Dedifferentiated amniotic fluid mesenchymal stem cell (primary cell): ENCODE data around the gene GSTK1.
"Not testable (repeated sequence)": the region's sequence is repeated elsewhere in the genome, so short reads cannot be mapped to it uniquely, and the experiment has no call there.

Source experiments
- DNase-seq: peaks from one replicate; pipeline ENCODE4 v3.0.0-alpha.2; 2016; ENCODE audit errors: extremely low spot score

Gene GSTK1

DNA sequence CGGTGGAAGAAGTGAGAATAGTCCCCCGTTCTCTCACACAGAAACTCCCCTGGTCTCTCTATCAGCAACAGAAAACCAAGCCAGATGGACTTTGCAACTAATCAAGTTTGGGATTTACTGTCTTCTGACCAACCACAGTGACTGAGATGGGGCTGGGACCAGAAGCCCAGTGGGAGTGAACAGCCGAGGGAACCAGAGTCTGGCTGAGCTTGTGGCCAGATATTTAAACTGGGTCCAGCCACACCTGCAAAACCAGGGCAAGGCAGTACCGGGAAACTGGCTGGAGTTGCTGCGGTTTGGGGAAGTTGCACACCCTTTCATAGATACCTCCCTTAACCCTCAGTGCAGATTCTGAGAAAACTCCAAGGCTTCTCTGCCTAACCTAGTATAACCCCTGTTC is 6.0 kb downstream of the GSTK1 start:
- DNase-seq: no peak

DNA sequence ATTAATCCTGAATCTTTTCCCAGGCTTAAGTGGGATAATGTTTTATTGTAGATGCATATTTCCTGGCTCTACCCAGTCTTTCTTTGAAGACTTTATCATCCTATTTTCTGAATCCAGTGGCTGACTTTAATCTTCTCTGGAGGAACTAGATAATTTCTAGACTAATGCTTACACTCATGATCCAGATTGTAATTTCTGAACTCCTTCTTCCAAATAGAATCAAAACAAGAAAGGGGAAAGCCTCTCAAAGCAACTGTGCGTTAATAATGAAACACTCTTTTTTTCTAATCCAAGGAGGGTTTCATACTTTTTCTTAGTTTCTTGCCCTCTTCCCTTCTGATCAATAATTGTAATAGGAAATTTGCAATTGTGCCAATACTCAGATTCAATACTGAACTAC is 8.0 kb downstream of the GSTK1 start:
- no peak for DNase-seq

DNA sequence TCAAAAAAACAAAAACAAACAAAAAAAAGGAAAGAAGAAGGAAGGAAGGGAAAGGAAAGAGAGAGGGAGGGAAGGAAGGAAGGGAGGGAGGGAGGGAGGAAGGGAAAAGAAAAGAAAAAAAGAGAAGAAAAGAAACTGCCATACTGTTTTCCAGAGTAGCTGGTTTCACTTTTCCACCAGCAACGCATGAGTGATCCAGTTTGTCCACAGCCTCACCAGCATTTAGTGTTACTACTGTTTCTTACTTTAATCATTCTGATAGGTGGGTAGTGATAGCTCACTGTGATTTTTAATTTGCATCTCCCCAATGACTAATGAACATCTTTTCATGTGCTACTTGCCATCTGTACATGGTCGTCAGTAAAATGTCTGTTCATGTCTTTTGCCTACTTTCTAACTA is 9.6 kb downstream of the GSTK1 start:
- no peak for DNase-seq

DNA sequence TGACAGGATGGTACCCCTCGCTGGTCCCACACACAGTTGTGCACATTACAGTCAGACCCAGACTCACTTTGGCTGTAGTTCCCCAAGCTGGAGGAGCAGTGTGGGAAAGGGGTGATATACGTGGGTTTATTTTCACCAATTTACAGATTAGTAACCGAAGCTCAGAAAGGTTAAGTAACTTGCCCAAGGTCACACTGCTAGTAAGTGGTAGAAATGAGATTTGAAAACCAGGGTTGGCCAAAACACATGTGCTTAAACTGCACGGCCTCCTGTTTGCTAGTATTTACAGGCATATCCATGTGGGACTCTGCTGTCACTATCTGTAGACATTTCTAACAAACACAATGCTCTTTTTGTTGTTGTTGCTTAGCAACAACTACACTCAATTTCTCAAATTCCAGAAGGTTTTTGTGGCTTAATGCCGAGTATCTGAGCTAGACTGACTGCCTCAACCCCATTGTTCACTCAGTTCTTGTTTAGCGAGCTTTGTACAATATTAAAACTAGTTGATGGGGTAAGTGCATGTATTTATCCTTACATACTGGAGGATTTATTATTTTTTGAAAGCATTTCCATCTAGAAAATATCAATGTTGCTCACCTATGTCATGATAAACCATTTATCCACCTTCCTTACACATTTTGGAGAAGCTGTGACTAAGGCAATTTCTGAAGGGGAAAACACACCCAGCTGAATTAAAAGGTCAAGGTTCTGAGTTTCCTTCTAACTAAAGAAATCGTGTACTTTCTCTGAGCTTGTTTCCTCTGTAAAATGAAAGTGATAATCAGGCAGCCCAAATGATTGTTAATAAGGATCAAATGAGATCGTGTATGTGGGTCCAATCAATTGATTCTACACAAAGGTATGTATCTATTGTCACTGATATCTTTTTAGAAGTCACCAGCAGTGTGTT is 16.2 kb downstream of the GSTK1 start:
- peak; percentile 80 for DNase-seq

DNA sequence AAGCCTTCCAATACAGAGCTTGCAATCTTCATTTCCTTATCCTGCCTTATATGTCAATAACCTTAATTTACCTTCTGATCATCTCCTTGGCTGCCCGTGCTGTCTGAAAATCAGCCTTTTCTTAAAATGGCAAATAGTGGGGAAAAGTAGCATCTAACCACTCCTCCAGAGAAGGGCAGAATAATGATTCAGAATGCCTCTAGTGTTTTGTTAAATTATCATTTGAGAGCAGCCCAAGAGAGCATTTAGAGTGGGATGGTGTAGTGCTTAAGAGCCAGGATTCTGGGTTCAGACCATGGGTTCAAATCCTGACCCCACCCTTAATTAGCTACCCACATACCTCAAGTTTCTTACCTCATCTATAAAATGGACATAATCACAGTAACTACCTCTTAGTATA is 16.9 kb downstream of the GSTK1 start:
- DNase-seq: no peak

DNA sequence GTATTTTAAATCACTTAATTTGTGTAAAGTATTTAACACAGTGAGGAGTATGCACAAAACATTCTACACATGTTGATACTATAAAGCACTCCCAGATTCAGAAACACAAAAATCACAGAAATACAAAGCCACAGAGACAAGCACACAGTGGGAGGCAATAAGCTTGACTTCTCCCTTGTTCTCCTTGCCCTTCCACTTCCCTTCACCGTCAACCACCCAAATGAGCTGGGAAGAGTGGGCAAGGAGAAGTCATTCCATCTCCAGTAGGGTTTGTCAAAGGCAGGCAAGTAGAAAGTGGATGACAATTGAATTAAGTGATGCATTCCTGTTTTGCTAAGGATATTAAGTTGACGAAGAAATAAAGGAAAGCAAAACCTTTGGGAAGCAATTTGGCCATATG is 17.3 kb downstream of the GSTK1 start:
- DNase-seq: no peak

DNA sequence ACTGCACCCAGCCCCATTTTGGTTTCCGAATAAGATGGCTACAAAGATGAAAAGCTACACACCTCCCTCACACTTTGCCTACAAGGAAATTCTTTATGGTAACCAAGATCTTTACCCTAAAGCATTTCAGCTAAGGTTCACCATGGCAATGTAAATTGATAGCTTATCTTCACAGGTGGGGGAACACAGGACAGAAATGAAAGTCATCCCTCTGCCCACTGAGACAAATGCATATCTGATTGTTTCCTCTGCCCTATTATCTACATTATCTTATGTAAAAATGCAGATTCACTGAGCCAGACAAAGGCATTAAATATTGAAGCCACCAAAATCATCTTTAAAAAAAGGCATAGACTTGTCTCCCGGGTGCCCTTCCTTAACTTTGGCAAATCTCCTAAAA is 18.3 kb downstream of the GSTK1 start:
- no peak for DNase-seq

DNA sequence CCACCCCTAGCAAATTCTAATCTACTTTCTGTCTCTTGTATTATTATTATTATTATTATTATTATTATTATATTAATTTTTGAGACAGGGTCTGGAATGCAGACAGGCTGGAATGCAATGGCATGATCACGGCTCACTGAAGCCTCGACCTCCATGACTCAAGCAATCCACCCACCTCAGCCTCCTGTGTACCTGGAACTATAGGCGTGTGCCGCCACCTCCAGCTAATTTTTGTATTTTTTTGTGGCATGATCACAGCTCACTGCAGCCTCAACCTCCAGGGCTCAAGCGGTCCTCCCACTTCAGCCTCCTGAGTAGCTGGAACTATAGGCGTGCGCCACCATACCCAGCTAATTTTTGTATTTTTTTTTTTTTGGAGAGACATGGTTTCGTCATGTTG is 18.9 kb downstream of the GSTK1 start:
- DNase-seq: no peak

DNA sequence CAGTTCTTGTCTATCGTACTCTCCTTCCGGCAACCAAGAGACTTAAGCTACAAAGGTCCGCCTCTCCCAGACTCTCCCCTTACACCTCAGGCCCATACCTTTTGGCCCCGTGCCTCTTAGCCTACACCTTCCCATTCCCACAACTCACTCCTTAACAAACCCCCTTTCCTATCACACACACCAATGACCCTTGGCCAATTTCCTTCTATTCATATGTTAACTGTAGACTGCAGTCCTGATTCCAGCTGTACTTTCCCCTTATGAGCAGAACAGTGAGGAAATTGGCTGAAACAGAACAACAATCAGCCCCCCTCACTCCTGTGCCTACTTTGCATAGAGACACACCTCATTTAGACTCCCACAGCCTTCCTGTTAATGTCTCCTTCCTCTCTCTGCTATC is 20.1 kb downstream of the GSTK1 start:
- DNase-seq: no peak

DNA sequence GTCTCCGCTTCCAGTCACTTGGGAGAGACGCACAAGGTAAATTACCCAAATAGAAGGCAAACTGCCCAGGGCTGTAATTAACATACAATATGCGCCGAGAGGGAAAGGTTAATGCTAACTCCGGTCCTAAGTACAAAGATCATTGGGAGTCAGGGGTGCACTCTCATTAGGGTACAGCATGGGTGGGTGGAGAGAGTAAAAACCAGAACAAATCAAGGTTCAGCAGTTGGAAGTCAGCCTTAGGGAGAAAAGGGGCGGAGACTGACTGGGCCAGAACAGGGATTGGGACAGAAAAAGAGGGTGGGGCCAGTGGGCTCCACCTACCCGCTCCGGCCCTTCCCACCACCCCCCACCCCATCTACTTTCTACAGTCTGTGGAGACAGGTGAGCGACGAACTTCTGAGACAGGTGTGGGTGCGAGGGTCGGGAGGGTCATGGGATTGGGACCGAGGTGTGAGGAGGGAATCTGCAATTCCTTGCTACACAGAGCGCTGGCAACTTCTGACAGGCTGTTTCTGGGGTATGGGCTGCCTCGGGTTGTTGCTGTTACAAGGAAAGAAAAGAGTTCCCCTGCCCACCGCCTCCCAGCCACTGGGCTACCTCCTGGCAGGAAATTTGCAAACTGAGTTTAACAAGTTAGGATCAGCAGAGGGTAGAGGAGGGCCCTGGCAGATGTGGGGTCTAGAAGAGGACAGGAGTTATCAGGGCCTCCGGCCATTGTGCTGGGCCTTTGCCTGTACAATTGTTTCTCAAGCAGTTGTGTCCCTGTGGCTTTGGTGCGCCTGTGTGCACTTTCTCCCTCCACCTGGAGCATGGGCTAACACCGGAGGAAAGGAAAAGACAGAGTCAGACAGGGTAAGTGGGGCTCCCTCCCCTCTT is 21.6 kb downstream of the GSTK1 start, which contains the start of gene TMEM139:
Gene TMEM139 (plus strand): TSS at position 368 of the 879 bp plus-strand sequence. CDS start 1,000 bp downstream, outside the sequence.
- no peak for DNase-seq

DNA sequence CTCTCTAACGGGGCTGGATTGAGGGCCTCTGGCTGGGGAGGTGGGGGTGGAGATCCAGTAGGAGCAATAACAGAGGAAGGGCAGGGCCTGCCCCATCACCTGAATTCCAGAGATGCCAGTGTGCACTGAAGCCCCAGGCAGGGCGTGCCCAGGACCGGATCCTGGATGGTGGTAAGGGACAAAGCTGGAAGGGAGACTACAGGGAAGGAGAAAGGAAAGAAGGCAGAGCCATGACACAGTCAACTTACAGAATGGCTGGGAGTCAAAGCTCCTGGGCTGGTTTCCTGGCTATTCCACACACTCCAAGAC is 22.2 kb downstream of the GSTK1 start:
- DNase-seq: no peak

DNA sequence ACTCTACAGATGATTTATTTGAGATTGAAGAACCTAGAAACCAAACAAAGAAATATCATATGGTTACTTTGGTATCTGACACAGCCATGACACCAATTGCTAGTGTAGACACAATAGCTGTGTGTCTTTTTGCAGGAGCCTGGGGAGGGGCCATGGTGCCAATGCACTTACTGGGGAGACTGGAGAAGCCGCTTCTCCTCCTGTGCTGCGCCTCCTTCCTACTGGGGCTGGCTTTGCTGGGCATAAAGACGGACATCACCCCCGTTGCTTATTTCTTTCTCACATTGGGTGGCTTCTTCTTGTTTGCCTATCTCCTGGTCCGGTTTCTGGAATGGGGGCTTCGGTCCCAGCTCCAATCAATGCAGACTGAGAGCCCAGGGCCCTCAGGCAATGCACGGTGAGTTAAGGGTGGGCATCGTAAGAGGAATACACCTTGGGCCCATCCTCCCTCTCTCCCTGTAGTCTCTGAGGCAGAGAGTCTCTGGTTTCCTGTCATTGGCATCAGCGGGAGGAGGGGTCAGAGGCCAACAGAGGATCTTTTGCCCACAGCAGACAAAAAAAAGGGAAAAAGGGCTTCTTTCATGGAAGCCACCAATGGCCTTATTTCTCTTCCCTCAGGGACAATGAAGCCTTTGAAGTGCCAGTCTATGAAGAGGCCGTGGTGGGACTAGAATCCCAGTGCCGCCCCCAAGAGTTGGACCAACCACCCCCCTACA is 22.7 kb downstream of the GSTK1 start:
- DNase-seq: no peak

DNA sequence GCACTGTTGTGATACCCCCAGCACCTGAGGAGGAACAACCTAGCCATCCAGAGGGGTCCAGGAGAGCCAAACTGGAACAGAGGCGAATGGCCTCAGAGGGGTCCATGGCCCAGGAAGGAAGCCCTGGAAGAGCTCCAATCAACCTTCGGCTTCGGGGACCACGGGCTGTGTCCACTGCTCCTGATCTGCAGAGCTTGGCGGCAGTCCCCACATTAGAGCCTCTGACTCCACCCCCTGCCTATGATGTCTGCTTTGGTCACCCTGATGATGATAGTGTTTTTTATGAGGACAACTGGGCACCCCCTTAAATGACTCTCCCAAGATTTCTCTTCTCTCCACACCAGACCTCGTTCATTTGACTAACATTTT is 23.3 kb downstream of the GSTK1 start:
- no peak for DNase-seq

DNA sequence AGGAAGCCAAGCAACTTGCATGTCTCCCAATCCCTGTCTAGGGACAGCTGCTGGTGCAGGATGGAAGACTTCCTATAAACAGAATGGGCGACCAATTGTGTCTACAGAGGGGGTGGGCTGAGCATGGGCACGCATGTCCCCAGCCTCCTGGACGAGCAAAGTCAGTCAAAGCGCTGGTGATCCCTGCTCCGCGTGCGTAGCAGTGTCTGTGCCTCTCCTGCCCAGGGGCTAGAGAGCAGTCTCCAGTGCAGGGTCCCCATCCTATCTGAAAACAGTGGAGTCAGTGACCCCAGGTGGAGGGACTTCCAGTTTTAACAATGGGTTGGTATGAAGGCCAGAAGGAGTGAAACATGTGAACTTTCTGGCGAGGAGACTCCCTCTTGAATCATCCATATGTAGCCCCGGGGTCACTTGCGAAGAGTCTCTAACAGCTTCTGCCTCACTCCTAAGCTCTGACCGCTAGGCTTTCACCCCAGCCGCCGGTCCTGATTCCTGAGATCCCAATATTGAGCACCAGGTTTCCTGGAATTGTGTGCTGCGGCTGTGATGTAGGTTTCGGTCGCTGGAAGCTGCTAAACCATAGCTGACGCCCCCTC is 24.2 kb downstream of the GSTK1 start:
- DNase-seq: no peak

DNA sequence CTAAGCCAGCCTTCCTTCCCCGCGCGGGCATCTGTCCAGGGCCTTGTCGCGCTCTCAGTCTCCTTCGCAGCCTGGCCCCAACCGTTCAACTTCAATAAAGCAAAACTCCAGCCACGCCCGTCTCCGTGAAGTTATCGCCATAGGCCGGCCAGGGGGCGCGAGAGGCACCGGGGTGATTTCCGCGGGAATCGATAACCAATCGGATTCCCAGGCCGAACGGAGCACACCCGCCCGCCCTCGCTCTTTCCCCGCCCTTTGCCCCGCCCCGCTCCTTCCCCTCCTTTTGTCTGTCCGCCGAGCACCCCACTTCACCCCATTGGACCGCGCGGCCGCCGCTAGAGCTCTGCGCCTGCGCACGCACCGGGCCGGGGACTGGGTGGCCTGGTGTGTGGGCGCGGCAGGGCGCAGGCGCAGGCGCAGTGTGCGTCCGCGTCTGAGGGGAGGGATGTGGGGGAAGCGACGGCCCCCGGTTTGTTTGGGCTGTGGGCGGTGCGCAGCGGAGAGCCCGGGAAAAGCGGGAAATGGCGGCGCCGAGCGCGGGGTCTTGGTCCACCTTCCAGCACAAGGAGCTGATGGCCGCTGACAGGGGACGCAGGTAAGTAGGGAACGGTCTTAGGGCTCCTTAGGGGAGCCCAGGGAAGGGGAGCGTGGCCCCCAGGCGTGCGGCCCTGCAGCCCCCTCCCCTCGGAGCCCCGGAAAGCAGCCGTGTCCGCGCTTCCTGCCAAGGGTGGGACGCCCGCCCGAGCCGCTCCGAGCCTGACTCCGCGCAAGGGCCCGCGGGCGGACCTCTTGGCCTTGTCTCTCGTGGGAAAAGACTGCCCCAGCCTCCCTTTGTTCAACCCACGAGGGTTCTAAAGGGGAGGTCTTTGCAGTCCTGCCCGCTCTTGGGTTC is 24.9 kb downstream of the GSTK1 start, which contains the start of gene CASP2:
Gene CASP2 (plus strand): TSS at position 417 of the 892 bp plus-strand sequence. CDS start 105 bp downstream, at position 522.
- peak; percentile 89 for DNase-seq

DNA sequence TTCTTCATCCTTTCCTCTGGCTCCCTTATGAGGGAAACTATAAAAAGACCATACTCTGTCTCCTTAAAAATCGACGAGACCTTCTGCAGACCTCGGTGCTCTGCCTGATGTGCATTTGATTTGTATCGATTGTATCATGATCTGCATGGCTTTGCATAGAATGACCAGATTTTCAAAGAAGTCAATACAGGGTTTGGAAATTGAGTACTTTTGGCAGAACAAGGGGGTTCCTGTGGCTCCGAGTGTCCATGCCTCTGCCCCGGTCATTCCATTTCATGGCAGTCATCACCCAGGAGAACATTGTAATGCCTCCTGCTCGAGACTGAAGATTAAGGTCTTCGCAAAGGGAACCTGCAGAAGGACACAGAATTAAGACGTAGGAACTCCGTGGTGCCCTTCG is 25.6 kb downstream of the GSTK1 start:
- DNase-seq: no peak

DNA sequence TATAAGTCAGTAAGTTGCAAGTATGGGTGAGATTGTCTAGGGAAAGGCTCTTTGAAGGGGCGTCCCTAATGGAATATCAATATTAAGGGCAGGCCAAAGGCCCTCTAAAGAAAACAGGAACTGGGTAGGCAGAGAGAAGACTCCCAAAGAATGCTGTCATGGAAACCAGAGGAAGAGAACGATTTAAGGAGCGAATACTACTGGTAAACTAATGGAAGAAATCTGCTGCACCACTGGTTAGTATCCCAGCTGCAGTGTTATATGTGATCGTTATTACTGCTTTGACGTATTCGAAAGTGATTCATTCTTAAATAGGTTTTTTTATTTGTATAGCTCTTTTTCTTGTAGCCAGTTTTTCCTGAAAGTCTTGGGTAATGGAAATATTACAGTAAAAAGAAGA is 26.2 kb downstream of the GSTK1 start:
- DNase-seq: no peak

DNA sequence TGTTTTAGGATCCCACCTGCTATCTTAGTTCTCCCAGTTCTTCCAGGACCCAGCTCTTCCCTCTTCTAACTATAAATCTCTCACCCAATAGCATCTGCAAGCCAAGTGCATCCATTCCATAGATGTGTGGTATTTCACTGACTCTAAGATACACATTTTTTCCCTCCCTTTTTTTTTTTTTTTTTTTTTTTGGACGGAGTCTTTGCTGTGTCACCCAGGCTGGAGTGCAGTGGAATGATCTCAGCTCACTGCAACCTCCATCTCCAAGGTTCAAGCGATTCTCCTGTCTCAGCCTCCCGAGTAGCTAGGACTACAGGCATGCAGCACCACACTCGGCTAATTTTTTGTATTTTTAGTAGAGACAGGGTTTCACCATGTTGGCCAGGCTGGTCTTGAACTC is 26.6 kb downstream of the GSTK1 start:
- DNase-seq: not testable (repeated sequence)

DNA sequence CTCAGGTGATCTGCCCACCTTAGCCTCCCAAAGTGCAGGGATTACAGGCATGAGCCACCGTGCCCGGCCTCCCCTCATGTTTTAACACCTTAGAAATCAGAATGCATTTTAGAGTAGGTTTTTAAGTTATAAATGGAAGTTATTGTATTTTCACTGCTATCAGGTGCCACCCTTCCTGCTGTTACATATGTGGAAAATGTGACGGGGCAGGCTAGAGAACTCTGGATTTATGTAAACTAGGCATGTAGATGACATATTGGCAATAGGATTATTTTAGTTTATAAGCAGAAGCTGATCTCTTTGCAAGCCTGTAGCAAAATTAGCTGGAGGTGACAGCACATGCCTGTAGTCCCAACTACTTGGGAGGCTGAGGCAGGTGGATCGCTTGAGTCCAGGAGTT is 27.1 kb downstream of the GSTK1 start:
- DNase-seq: no peak

DNA sequence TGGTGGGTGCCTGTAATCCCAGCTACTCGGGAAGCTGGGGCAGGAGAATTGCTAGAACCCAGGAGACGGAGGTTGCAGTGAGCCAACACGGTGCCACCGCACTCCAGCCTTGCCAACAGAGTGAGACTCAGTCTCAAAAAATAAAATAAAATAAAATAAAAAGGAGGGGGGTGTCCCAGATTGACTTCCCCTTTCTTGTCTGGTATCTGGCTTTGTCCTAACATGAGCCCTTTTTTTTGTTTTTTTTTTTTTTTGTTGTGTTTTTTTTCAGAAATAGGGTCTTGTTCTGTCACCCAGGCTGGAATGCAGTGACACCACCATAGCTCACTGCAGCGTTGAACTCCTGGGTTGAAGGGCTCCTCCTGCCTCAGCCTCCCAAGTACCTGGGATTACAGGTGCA is 29.6 kb downstream of the GSTK1 start:
- DNase-seq: no peak

DNA sequence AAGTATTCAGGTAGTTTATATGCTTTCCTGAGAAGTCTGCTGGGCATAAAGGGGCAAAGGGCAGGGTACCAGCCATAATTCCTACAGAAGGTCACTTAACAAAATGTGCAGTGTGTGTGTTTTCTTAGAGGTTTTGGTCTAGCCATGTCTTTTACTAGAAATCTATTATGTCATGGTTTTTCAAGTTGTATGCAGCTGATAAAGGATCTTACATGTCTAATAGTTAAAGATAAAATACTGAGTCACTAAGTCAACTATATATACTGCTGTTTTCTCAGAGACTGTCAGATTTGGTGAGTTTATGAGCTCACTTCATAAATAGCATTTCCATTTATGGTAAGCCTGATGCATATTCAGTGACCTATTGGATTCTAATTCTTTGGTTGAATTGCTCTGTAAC is 32.6 kb downstream of the GSTK1 start:
- no peak for DNase-seq
